HEK293T (cell line): ENCODE measurements around the gene TMEM117.

ENCODE experiments used
- ELF4 ChIP-seq: fragments of 450-650 bp; IDR thresholded peaks from 2 replicates; pipeline ENCODE4 v1.6.1; 2017; ENCODE audit warnings: antibody characterized with exemption
- FOXK2 ChIP-seq: fragments of 450-650 bp; IDR thresholded peaks from 2 replicates; pipeline ENCODE4 v1.6.1; 2016; ENCODE audit warnings: mild to moderate bottlenecking
- L3MBTL2 ChIP-seq: fragments of 450-650 bp; conservative IDR thresholded peaks from 2 replicates; pipeline ENCODE4 v1.6.1; 2016; ENCODE audit warnings: mild to moderate bottlenecking
- SUZ12 ChIP-seq: fragments of 450-650 bp; IDR thresholded peaks from 2 replicates; pipeline ENCODE4 v1.6.1; 2016; ENCODE audit warnings: mild to moderate bottlenecking

DNA sequence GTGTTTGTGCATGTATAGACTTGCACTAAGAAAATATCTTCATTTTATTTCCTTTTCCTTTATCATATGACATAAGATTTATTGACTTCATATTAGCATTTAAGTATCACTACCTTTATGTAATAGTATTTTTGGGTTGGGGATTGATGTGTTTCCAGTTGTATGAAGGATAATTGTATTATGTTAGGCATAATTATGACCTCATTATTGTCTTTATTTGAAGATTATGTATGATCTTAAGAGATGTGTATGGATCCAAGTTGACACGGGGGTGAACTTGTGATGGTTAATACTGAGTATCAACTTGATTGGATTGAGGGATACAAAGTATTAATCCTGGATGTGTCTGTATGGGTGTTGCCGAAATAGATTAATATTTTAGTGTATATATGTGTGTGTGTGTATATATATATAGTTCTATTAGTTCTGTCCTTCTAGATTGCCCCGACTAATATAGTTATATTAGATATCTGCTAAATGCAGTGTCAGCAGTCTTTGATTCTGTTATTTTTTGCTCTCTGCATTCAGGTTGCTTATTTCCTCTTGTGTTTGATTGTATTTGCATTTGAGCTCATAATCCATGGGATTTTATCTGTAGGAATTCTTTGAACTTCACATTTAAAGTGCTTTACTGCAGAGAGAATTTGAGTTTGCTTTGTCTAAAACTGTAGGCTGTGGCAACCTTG lies 211.0 kb downstream of the TMEM117 start:
- TF ChIP-seq ELF4 (no peak), FOXK2 (no peak), L3MBTL2 (no peak), SUZ12 (no peak)
